Fibroblast of lung (primary cell): ENCODE data around the gene CCNO.

Source experiments
- EZH2 ChIP-seq: IDR thresholded peaks from 2 replicates; pipeline ENCODE4 v1.5.1; 2012; ENCODE audit warnings: low read length, control low read depth, mild to moderate bottlenecking; ENCODE audit errors: missing control alignments
- TF ChIP-seq, protein P1 (sequence below), 2 donors: IDR thresholded peaks in 1 of 2; conservative IDR thresholded peaks in 1 of 2; 1 replicate in 1 of 2; 2 replicates in 1 of 2; pipeline ENCODE4 v1.5.1; 2011 to 2012; ENCODE audit warnings: low read length in 2 of 2, control low read depth in 1 of 2, inconsistent platforms in 1 of 2, low read depth in 1 of 2, mild to moderate bottlenecking in 1 of 2

DNA sequence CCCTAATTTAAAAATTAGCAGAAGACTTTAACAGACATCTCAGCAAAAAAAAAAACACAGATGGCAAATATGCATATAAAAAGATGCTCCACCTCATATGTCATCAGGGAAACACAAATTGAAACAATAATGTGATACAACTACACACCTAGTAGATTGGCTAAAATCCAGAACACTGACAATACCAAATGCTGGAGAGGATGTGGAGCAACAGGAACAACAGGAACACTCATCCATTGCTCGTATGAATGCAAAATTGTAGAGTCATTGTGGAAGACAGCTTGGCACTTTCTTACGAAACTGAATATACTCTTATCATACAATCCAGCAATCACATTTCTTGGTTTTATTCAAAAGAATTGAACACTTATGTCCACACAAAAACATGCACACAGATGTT is 28.4 kb downstream of the CCNO start:
- TF ChIP-seq, protein P1, sequence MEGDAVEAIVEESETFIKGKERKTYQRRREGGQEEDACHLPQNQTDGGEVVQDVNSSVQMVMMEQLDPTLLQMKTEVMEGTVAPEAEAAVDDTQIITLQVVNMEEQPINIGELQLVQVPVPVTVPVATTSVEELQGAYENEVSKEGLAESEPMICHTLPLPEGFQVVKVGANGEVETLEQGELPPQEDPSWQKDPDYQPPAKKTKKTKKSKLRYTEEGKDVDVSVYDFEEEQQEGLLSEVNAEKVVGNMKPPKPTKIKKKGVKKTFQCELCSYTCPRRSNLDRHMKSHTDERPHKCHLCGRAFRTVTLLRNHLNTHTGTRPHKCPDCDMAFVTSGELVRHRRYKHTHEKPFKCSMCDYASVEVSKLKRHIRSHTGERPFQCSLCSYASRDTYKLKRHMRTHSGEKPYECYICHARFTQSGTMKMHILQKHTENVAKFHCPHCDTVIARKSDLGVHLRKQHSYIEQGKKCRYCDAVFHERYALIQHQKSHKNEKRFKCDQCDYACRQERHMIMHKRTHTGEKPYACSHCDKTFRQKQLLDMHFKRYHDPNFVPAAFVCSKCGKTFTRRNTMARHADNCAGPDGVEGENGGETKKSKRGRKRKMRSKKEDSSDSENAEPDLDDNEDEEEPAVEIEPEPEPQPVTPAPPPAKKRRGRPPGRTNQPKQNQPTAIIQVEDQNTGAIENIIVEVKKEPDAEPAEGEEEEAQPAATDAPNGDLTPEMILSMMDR (conservative IDR thresholded peaks at IDR 0.05 in 1 of 2, IDR thresholded peaks at IDR 0.05 in 1 of 2; ENCODE audit: low read depth in 1 of 2, low read length in 2 of 2), result no peak
- TF ChIP-seq EZH2, result no peak
